Medulla oblongata (tissue), 1 donor: ENCODE data around the gene LMCD1.

ENCODE experiments used
- DNase-seq: peaks from one replicate; pipeline ENCODE4 v3.0.0-alpha.2; 2015; ENCODE audit errors: extremely low spot score

The LMCD1 gene

GRCh38 chr3:8536096-8537056 is 34.8 kb downstream of the LMCD1 start:
- no peak for DNase-seq

GRCh38 chr3:8537440-8537839 is 35.8 kb downstream of the LMCD1 start:
- no peak for DNase-seq

- no peak for DNase-seq
Observed at GRCh38 chr3:8538223-8538622, 36.6 kb downstream of the LMCD1 start.

- no peak for DNase-seq
Observed at GRCh38 chr3:8538913-8539312, 37.3 kb downstream of the LMCD1 start.

DNA sequence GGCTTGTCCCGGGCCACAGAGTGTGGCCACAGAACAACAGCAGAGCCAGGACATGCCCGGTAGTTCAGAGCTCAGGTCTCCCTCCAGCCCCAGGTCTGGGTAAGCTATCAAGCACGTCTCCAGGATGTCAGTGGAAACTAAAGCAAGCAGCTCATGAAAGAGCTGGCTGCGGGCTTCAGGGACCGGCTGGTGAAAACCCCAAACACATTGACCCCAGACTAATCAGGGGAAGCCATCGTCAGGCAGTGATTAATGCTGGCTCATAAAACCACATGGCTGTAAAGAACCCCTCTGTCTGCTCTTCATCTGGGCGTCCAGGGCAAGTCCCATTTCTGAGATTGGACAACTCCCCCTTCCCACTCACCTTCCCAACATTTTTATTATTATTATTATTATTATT is 37.8 kb downstream of the LMCD1 start:
- DNase-seq, result no peak

DNA sequence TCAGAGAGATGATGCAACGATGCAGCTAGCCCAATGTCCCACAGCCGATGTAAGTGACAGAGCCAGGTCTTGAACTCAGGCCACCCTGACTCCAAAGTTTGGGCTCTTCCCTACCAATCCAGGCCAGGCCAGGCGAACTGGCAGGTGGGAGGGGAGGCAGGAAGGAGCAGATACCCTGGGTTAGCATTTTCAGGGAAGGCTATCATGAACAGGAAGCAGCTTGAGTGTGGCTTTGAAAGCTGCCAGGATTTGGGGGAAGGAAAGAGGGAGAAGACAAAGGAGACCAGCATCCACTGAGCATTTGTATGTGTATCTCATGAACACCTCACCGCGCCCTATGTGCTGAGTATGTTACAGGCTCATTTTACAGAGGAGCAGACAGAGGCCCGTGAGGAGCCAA is 38.8 kb downstream of the LMCD1 start:
- no peak for DNase-seq

DNA sequence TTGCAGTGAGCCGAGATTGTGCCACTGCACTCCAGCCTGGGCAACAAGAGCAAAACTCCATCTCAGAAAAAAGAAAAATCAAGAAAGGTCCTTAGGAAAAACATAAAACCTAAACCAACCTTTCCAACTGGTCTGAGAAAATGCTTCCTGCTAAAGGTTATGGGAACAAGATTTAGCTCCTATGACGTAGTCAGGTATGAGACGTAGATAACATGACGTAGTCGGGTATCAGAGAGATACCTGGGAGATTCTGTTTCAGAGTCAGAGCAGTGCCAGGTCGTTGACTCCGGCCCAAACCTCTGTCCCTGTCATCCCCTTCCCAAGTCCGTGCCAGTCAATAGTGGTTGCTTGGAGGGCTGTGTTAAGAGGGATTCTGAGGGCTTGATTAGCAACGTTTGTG is 39.9 kb downstream of the LMCD1 start:
- DNase-seq, result no peak

- no peak for DNase-seq
Observed at GRCh38 chr3:8542190-8543135, 40.8 kb downstream of the LMCD1 start.

DNA sequence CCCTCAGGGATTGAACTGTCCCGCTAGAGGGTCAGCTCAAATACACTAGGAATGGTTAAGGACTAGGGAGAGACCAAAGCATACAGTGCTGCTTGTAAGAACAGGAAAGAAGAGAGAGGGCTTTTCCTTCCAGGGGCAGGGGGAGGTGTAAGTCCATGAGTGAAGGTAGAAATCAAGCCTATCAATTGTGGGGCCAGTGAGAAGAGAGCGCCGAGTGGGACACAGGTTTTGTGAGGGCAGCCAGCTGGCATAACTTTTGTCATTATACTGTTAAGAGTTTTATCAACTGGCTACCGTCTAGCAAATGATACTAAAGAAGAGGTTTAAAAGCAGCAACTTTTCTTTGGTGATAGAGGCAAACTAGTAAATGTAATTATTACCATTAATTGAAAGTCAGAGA is 45.0 kb downstream of the LMCD1 start:
- no peak for DNase-seq

DNA sequence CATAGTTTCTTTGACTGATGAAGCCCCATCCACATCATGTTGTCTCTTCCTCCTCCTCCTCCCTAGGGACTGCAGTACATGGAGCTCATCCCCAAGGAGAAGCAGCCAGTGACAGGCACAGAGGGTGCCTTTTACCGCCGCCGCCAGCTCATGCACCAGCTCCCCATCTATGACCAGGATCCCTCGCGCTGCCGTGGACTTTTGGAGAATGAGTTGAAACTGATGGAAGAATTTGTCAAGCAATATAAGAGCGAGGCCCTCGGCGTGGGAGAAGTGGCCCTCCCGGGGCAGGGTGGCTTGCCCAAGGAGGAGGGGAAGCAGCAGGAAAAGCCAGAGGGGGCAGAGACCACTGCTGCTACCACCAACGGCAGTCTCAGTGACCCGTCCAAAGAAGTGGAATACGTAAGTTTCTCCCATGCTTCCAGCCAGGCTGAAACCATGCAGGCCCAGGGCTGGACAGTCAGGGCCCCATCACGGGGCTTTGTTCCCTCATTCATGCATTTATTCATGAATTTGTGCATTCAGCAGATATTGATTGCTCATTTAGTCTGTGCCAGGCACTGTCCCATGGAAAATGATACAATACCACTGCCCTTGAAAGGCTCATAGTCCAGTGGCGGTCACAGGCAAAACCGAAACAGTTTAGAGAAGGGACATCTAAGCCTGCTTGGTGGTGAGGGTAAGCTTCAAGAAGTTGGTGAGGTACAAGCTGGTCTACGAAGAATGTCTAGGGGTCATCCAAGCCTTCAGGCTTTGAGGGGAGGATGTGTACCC is 47.1 kb downstream of the LMCD1 start:
- DNase-seq, result no peak

- DNase-seq, result no peak
Observed at GRCh38 chr3:8549354-8549753, 47.7 kb downstream of the LMCD1 start.

- no peak for DNase-seq
Observed at GRCh38 chr3:8550611-8551010, 49.0 kb downstream of the LMCD1 start.

GRCh38 chr3:8552223-8552762 is 50.7 kb downstream of the LMCD1 start:
- no peak for DNase-seq

DNA sequence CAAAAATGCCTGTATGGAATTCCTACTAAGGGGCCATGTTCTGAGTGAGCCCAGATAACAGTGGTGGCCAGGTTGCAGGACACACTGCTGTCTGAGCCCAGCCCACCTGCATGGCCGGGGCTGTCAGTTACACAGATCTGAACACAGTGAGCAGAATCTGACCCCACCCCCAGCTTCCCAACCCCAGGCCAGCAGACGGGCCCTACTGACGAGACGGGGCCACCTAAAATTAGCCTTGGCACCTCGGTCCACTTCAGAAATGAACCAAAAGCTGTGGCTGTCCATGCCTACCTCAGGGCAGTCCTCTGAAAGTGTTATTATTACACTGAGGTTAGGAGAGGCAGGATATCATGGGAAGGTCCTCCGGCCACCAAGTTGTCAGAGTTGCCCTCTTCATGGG is 51.8 kb downstream of the LMCD1 start:
- DNase-seq, result no peak

- DNase-seq, result no peak
Observed at GRCh38 chr3:8554696-8555095, 53.1 kb downstream of the LMCD1 start.

DNA sequence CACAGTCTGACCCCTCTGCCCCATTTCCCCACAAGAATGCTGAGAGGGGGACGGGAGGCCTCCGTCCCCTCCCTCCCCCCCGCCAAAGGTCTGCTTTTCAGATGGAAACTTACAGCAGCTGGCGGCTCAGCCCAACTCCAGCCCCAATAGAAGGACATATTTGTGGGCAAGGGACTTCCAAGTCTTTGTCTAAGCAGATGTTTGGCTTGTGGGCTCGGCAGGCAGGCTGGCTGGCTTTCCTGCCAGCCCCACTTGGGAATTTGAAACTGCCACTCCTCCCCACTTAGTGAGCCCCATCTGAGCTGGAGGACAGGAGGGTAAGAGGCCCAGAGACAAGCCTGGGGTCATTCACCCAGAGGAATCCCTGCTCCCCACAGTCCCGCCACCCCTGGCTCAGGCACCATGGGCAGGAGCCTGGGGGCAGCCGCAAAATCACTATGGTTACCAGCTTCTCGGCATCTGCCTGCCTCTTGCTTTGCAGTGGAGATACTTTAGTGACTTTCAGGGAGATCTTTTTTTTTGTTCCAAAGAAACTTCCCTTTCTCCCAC is 53.6 kb downstream of the LMCD1 start:
- DNase-seq, result no peak

DNA sequence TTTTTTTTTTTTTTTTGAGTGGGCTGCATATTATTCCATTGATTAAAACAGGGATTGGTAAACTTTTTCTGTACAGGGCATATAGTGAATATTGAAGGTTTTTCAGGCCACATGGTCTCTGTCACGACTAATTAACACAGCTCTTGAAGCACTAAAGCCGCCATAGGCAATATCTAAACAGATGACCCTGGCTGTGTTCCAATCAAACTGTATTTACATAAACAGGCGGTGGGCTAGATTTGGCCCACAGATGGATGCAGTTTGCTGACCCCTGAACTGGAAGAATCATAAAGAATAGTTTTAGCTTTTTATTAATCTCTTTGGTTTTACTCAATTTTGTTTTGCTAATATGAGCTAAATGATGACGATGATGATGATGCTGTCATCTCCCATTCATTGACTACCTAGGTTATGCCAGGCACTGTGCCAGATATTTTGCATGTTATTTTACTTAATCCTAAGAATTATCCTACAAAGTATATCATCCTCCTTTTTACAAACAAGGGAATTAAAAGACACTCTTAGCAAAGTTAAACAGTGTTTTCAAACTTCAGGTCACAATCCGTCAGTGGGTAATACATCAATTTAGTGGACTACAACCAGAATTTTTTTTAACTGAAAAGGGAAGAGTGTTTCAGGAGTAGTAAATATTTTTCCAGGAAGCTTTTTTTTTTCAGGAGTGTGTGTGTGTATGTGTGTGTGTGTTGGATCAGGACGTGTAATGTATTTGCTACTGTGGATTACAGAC is 54.3 kb downstream of the LMCD1 start:
- DNase-seq, result no peak

DNA sequence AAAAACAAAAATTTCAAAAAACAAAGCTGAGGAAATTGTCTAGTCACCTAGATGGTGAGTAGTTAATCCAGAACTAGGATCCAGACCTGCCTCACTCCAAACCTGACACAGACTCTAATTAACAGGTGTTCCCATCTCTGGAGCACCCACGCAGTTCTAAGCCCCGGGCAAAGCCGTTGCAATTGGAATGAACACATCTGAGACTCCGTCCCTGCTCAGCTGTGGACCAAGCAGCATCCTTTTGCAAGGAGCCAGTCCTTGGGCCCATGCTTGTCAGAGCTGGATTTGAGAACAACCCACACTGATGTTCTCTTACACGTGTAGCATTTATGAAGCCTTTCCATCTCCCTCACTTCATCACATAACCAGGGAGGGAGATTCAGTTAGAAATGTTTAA is 54.8 kb downstream of the LMCD1 start:
- DNase-seq, result no peak

DNA sequence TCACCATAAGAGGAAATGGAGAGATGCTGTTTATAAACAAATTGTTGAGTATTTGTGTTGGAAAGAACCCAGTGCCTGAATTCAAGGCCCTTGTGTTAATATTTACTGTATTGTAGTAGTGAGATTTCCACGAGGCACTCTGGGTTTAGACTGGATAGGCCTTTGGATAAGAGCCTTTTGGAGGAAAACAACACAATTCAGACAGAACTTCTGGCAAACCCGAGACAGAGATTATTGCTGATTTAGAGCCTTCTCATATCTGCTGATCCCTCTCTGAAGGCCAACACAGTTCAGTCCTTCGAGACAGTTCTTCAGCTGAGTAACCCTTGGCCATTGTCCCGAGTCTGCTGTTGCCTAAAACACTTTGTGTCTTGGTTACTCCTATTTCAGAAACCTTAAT is 55.7 kb downstream of the LMCD1 start:
- no peak for DNase-seq

- DNase-seq, result no peak
Observed at GRCh38 chr3:8558645-8559044, 57.0 kb downstream of the LMCD1 start.

GRCh38 chr3:8559351-8559750 is 57.7 kb downstream of the LMCD1 start:
- DNase-seq, result no peak
